GM12801 (cell line): ENCODE results near the gene KIDINS220.

Experiments
- TF ChIP-seq, protein P1 (sequence below): IDR thresholded peaks from one replicate; pipeline ENCODE4 v1.5.1; 2011; ENCODE audit warnings: control low read depth; ENCODE audit not compliant: insufficient read length; ENCODE audit errors: extremely low read depth

KIDINS220 gene

DNA sequence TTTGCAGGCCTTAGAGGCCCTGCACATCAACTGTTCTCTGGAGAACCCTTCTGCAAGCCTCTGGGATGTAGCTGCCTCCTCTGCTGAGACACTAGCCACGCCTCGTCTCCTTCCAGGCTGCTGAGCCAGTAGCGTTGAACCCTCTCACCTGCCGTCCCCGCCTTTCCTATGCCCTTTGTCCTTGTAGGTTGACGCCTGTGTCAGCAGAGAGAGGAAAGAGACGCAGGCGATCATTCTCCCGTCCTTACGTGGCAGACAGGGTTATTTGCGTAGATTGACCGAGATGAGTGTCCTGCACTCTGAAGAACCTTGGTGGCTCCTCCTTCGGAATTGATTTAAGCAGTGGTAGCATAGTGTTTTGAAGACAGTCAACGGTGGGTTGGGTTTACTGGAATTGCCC, 127.8 kb downstream of the KIDINS220 start:
- TF ChIP-seq, protein P1, sequence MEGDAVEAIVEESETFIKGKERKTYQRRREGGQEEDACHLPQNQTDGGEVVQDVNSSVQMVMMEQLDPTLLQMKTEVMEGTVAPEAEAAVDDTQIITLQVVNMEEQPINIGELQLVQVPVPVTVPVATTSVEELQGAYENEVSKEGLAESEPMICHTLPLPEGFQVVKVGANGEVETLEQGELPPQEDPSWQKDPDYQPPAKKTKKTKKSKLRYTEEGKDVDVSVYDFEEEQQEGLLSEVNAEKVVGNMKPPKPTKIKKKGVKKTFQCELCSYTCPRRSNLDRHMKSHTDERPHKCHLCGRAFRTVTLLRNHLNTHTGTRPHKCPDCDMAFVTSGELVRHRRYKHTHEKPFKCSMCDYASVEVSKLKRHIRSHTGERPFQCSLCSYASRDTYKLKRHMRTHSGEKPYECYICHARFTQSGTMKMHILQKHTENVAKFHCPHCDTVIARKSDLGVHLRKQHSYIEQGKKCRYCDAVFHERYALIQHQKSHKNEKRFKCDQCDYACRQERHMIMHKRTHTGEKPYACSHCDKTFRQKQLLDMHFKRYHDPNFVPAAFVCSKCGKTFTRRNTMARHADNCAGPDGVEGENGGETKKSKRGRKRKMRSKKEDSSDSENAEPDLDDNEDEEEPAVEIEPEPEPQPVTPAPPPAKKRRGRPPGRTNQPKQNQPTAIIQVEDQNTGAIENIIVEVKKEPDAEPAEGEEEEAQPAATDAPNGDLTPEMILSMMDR = no peak

DNA sequence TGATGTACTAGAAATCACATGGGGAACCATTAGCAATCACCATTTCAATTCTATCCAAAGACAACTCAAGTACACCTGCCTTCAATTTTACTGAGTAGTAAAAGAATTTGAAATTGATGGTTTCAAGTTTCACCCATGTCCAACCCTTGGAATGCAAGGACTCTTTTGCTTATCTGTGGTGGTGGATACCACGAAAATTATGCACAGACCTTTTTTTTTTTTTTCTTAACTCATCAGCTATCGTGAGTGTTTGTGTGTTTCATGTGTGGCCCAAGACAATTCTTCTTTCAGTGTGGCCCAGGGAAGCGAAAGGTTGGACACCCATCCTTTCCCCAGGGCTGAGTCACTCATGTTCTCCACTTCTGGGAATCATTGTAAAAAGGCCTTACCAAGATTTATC, 132.5 kb downstream of the KIDINS220 start:
- TF ChIP-seq, protein P1 = no peak

DNA sequence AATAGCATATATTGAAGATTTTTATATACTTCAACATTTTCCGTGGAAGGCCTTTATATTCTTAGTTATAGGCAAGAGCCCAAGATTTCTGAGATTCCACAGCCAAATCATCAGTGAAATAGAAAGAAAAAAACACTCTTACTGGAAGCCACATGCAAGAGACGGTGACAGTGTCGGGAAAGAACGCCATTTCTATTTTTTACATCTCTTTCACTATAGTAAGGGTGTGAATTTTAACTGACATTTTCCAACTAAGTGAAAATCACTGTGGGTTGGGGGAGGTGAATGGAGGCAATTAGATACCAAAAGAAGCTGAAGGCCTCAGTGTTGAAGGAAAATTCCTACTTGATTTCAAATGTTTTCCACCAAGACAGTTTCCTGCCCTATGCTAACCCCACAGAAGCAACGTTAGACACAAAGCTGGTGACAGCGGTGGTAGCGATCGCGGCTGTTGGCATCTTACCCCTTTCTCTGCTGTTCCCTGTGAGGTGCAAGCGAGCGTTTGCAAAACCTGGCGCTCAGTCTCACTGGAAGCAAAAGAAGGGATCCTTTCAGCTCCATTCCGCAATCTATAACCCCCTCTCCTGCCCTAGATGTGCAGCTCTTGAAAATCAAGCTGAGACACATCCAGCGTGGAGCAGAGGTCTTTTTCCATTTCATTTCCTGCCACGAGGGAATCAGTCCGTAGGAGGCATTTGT, 135.6 kb downstream of the KIDINS220 start:
- TF ChIP-seq, protein P1 = no peak

DNA sequence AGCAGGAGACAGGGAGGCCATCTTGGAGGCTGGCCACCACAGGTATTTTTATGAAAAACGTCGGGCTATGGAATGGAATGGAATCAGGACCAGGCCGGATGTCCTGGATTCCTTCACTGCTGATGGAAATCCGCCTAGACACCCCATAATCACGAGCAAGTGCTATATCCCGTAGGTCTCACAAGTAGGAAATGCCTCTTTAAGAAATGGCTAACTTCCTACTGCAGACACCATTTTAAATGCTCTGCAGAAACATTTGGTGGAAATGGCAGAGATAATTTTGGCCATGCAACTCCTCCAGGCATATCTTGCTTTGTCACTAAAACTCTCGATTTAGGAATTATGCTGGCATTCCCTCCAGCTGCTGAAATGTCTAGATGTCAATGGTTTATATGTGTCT, 137.6 kb downstream of the KIDINS220 start:
- TF ChIP-seq, protein P1 = no peak

DNA sequence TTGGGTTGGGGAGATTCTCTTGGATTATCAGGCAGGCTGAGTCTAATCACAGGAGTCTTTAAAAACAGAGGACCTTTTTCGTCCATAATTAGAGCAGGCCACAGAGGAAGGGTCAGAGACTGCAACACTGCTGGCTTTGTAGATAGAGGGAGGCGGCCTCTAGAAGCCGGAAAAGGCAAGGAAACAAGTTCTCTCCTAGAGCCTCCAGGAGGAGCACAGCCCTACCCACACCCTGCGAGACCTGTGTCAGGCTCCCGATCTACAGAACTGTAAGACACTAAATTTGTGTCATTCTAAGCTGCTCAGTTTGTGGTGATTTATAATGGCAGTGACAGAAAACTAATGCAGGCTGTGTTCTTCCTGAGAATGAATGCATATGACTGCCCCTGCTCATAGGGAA, 140.2 kb downstream of the KIDINS220 start:
- TF ChIP-seq, protein P1 = no peak

DNA sequence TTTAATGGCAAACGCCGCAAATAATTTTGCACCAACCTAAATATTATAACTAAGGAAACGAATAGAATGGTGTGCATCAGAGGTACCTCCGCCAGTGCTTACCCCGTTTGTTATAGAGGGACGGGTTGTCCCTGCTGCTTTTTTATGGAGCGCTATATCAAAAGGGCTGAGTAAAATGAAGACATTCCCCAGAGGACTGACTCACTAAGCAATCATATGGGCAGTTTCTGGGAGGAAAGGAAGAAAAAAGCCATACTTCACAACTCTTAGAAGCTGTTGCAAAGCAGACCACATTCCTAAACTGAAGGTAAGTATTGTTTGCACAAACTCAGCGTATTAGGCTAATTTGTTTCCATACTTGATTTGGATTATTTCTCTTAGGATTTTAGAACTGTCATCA, 142.7 kb downstream of the KIDINS220 start:
- TF ChIP-seq, protein P1 = no peak

DNA sequence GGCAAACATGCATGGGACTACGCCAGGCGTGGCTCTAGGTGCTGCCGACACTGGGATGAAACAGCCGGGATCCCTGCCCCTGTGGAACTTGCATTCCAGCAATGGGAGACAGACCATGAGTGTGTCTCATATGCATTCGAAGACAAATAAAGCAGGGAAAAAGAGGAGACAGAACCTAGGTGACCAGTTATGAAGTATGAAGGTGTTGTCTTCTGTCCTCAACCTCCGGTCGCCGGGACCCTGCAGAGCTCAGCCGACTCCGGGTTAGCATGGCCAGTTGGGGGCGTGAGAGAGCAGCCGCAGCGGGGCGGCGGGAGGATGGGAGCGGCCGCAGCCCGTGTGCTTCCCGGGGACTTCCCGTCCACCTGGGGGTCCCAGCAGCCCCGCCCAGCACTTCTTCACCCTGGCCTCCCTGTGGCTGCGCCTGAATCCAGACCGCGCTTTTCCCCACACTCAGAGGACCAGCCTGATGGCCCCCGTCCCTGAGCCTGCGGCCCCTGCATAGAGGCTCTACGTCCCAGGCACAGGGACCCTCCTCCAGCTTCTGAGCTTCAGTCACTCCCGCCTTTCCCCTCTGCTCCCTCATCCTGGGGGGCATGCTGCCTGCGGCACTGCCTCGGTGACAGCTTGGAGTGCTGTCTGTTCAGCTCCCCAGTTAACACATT, 144.1 kb downstream of the KIDINS220 start:
- TF ChIP-seq, protein P1 = no peak
